ENCODE results near the gene AKT1. TPM values are rescaled to one million over a fixed set of nuclear protein-coding genes. Genes with fewer than 3 reads are reported as not detected.
"Not testable (repeated sequence)": the region's sequence is repeated elsewhere in the genome, so short reads cannot be mapped to it uniquely, and the experiment has no call there.

Gene AKT1
- total RNA-seq, 3 donors from 2014 or later = 107 to 124 (median 116) TPM

- H3K9me3 Mint-ChIP-seq = no peaks in the 10 kb centered on the region
- no peaks in the 10 kb centered on the region for H3K36me3 Mint-ChIP-seq (ENCODE audit: insufficient read depth)
- no peaks in the 10 kb centered on the region for H3K27me3 Mint-ChIP-seq (ENCODE audit: low read depth)
- ATAC-seq (peak; percentile 21 to 38), DNase-seq (no peak)
- H3K4me3 Mint-ChIP-seq = no peak overlapping the region
- no peaks in the 10 kb centered on the region for H3K4me1 Mint-ChIP-seq (ENCODE audit: low read depth)
Measured at GRCh38 chr14:104731320-104732294, 63.9 kb downstream of the AKT1 start.

GRCh38 chr14:104730487-104730886, 65.1 kb downstream of the AKT1 start:
- Mint-ChIP-seq H3K27me3 (ENCODE audit: low read depth) (no peaks in the 10 kb centered on the region), H3K4me3 (no peak overlapping the region), H3K4me1 (ENCODE audit: low read depth) (no peaks in the 10 kb centered on the region), H3K36me3 (ENCODE audit: insufficient read depth) (no peaks in the 10 kb centered on the region), H3K9me3 (no peaks in the 10 kb centered on the region)
- DNase-seq = no peak
- ATAC-seq = no peak

- H3K27me3 Mint-ChIP-seq (ENCODE audit: low read depth) = no peaks in the 10 kb centered on the region
- H3K4me3 Mint-ChIP-seq = no peak overlapping the region
- H3K4me1 Mint-ChIP-seq (ENCODE audit: low read depth) = no peaks in the 10 kb centered on the region
Measured at GRCh38 chr14:104729835-104730181, 65.7 kb downstream of the AKT1 start.

GRCh38 chr14:104729176-104729834, 66.2 kb downstream of the AKT1 start:
- H3K4me3 Mint-ChIP-seq; H3K27me3 Mint-ChIP-seq (ENCODE audit: low read depth); ATAC-seq; H3K36me3 Mint-ChIP-seq (ENCODE audit: insufficient read depth); H3K4me1 Mint-ChIP-seq (ENCODE audit: low read depth); DNase-seq; H3K9me3 Mint-ChIP-seq: not testable (repeated sequence)

More at GRCh38 chr14:104729835-104730181, 65.7 kb downstream of the AKT1 start:
- ATAC-seq (no peak), DNase-seq (no peak)
- Mint-ChIP-seq H3K36me3 (ENCODE audit: insufficient read depth) (no peaks in the 10 kb centered on the region), H3K9me3 (no peaks in the 10 kb centered on the region)

GRCh38 chr14:104728631-104729030, 66.9 kb downstream of the AKT1 start:
- H3K4me3 Mint-ChIP-seq = no peak overlapping the region
- H3K36me3 Mint-ChIP-seq (ENCODE audit: insufficient read depth) = no peaks in the 10 kb centered on the region
- H3K4me1 Mint-ChIP-seq (ENCODE audit: low read depth) = no peaks in the 10 kb centered on the region

GRCh38 chr14:104726600-104727451, 68.7 kb downstream of the AKT1 start:
- Mint-ChIP-seq H3K4me1 (ENCODE audit: low read depth) (no peaks in the 10 kb centered on the region), H3K9me3 (no peaks in the 10 kb centered on the region)

More at GRCh38 chr14:104728631-104729030, 66.9 kb downstream of the AKT1 start:
- no peaks in the 10 kb centered on the region for H3K9me3 Mint-ChIP-seq
- no peak for DNase-seq
- no peak for ATAC-seq
- H3K27me3 Mint-ChIP-seq (ENCODE audit: low read depth) = no peaks in the 10 kb centered on the region

GRCh38 chr14:104725772-104726548, 69.6 kb downstream of the AKT1 start:
- no peaks in the 10 kb centered on the region for H3K36me3 Mint-ChIP-seq (ENCODE audit: insufficient read depth)
- DNase-seq (no peak), ATAC-seq (no peak)
- no peaks in the 10 kb centered on the region for H3K4me1 Mint-ChIP-seq (ENCODE audit: low read depth)
- peak overlapping the region; percentile 56 for H3K4me3 Mint-ChIP-seq
- no peaks in the 10 kb centered on the region for H3K9me3 Mint-ChIP-seq
- no peaks in the 10 kb centered on the region for H3K27me3 Mint-ChIP-seq (ENCODE audit: low read depth)

More at GRCh38 chr14:104726600-104727451, 68.7 kb downstream of the AKT1 start:
- no peak overlapping the region for H3K4me3 Mint-ChIP-seq
- no peak for ATAC-seq
- H3K27me3 Mint-ChIP-seq (ENCODE audit: low read depth) = no peaks in the 10 kb centered on the region
- no peaks in the 10 kb centered on the region for H3K36me3 Mint-ChIP-seq (ENCODE audit: insufficient read depth)
- no peak for DNase-seq

- ATAC-seq (no peak), DNase-seq (no peak)
- no peaks in the 10 kb centered on the region for H3K4me1 Mint-ChIP-seq (ENCODE audit: low read depth)
- H3K4me3 Mint-ChIP-seq = peak overlapping the region; percentile 56
- H3K27me3 Mint-ChIP-seq (ENCODE audit: low read depth) = no peaks in the 10 kb centered on the region
- H3K9me3 Mint-ChIP-seq = no peaks in the 10 kb centered on the region
- no peaks in the 10 kb centered on the region for H3K36me3 Mint-ChIP-seq (ENCODE audit: insufficient read depth)
Measured at GRCh38 chr14:104724981-104725771, 70.4 kb downstream of the AKT1 start.

- peak; percentile 11 to 15 for ATAC-seq
- no peaks in the 10 kb centered on the region for H3K36me3 Mint-ChIP-seq (ENCODE audit: insufficient read depth)
Measured at GRCh38 chr14:104724407-104724980, 71.1 kb downstream of the AKT1 start.

GRCh38 chr14:104723651-104724406, 71.7 kb downstream of the AKT1 start, which contains the start of gene ADSS1:
ADSS1 (plus strand) TSS chr14:104724229; CDS start chr14:104724271, 42 bp downstream.
- DNase-seq = peak; percentile 48
- H3K36me3 Mint-ChIP-seq (ENCODE audit: insufficient read depth) = no peaks in the 10 kb centered on the region
- H3K4me3 Mint-ChIP-seq = peak within 1 kb of the TSS; percentile 64
- no peaks in the 10 kb centered on the region for H3K27me3 Mint-ChIP-seq (ENCODE audit: low read depth)
- H3K9me3 Mint-ChIP-seq = no peaks in the 10 kb centered on the region
- H3K4me1 Mint-ChIP-seq (ENCODE audit: low read depth) = no peaks in the 10 kb centered on the region
- peak; percentile 80 for ATAC-seq

More at GRCh38 chr14:104724407-104724980, 71.1 kb downstream of the AKT1 start:
- DNase-seq = peak; percentile 18
- H3K4me3 Mint-ChIP-seq = peak overlapping the region; percentile 56
- H3K27me3 Mint-ChIP-seq (ENCODE audit: low read depth) = no peaks in the 10 kb centered on the region
- H3K4me1 Mint-ChIP-seq (ENCODE audit: low read depth) = no peaks in the 10 kb centered on the region
- no peaks in the 10 kb centered on the region for H3K9me3 Mint-ChIP-seq

GRCh38 chr14:104722938-104723650, 72.5 kb downstream of the AKT1 start:
- ATAC-seq (no peak), DNase-seq (no peak)
- H3K4me3 Mint-ChIP-seq = no peak overlapping the region
- H3K36me3 Mint-ChIP-seq (ENCODE audit: insufficient read depth) = no peaks in the 10 kb centered on the region
- no peaks in the 10 kb centered on the region for H3K4me1 Mint-ChIP-seq (ENCODE audit: low read depth)
- H3K27me3 Mint-ChIP-seq (ENCODE audit: low read depth) = no peaks in the 10 kb centered on the region
- H3K9me3 Mint-ChIP-seq = no peaks in the 10 kb centered on the region
